ENCODE measurements around the gene TDRD7.

- TF ChIP-seq GATA3 (IDR thresholded peaks at IDR 0.05; ENCODE audit: low read depth, low read length): no peak
- TF ChIP-seq GATA2 (IDR thresholded peaks at IDR 0.05; ENCODE audit: low read depth, low read length): no peak
These were observed 48.9 kb upstream of the TDRD7 start for GRCh38 chr9:97362777-97363545.

Measured in SH-SY5Y (cell line).